AG04449 (cell line): ENCODE data around the gene BTBD6.

Experiments used
- CTCF ChIA-PET: fragments of 350-600 bp; formaldehyde crosslinking; extraction: SDS; loops from one replicate; lab custom pipeline; 2021; ENCODE audit warnings: antibody characterized with exemption; lab: Yijun Ruan, JAX
- POLR2A ChIA-PET: fragments of 400-600, 350-600 bp; formaldehyde crosslinking; extraction: SDS; loops from one replicate; lab custom pipeline; 2020; ENCODE audit warnings: antibody characterized with exemption, inconsistent platforms; lab: Yijun Ruan, JAX
- DNase-seq: peaks from one replicate; pipeline ENCODE4 v3.0.0-alpha.2; 2010; ENCODE audit warnings: low read depth, low spot score
- H3K4me3 ChIP-seq: 2 replicates; pipeline ENCODE4 v1.5.1; 2011; ENCODE audit warnings: low read depth, mild to moderate bottlenecking, control low read depth, low read length
- TF ChIP-seq, protein P1 (sequence below): IDR thresholded peaks from one replicate; pipeline ENCODE4 v1.5.1; 2011; ENCODE audit warnings: mild to moderate bottlenecking, moderate library complexity, low read length, control low read depth, inconsistent platforms; ENCODE audit not compliant: insufficient read depth; ENCODE audit errors: missing control alignments

BTBD6 gene

DNA sequence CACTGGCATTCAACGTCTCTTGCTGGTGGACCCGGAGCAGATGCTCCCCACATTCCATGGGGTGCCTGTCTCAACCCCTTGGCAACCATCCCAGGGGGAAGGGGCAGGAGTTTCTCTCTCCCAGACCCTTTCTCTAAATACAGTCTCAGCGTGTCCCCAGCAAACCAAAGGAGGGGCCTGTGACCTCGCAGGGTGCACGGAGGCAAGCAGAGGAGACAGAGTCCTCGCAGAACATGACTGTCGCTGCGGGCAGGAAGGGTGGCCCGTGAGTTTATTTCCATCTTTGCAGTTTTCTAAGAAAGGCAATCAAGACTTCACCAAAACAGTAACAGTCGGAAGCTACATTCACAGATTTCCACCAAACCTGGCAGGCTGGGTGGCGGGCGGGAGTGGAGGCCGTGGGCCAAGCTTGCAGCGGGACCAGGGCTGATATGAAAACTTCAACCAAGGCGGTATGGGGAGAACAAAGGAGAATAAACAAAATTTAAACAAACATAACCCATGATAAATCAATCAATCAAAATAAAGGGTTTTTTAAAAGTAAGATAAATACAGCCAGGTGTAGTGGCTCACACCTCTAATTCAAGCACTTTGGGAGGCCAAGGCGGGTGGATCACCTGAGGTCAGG is 33.9 kb downstream of the BTBD6 start:
- no peak for DNase-seq
- POLR2A ChIA-PET, result no interaction called here
- TF ChIP-seq, protein P1, sequence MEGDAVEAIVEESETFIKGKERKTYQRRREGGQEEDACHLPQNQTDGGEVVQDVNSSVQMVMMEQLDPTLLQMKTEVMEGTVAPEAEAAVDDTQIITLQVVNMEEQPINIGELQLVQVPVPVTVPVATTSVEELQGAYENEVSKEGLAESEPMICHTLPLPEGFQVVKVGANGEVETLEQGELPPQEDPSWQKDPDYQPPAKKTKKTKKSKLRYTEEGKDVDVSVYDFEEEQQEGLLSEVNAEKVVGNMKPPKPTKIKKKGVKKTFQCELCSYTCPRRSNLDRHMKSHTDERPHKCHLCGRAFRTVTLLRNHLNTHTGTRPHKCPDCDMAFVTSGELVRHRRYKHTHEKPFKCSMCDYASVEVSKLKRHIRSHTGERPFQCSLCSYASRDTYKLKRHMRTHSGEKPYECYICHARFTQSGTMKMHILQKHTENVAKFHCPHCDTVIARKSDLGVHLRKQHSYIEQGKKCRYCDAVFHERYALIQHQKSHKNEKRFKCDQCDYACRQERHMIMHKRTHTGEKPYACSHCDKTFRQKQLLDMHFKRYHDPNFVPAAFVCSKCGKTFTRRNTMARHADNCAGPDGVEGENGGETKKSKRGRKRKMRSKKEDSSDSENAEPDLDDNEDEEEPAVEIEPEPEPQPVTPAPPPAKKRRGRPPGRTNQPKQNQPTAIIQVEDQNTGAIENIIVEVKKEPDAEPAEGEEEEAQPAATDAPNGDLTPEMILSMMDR, result no peak
- CTCF ChIA-PET, result interaction anchor here (0.6 to 3.3 kb wide), 15 partner anchors 10 to 308 kb away, joined by 3 to 24 read pairs (median 4); no protein-coding TSS in a partner anchor
- H3K4me3 ChIP-seq, result no peak overlapping the region

DNA sequence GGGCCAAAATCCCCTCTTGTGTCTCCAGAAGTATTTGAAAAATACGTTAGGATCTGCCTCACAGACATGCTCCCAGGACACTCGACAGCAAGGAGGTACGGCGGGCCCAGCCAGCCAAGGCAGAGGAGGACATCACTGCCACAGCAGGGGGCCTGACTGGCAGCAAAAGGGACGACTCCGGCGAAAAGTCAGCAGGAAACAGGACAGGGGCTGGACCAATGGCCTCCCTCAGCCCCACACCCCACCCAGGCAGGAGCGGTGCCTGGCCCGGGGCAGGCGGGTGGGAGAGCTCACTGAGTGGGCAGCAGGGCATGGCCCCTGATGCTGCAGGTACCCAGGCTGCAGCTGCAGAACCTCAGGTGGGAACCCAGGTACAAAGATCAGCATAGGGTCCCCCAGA is 34.7 kb downstream of the BTBD6 start:
- TF ChIP-seq, protein P1, result no peak
- CTCF ChIA-PET, result interaction anchor here (1.1 to 3.3 kb wide), 7 partner anchors 9 to 309 kb away, joined by 3 to 24 read pairs (median 12); no protein-coding TSS in a partner anchor
- no peak for DNase-seq
- POLR2A ChIA-PET, result no interaction called here
- H3K4me3 ChIP-seq, result no peak overlapping the region

DNA sequence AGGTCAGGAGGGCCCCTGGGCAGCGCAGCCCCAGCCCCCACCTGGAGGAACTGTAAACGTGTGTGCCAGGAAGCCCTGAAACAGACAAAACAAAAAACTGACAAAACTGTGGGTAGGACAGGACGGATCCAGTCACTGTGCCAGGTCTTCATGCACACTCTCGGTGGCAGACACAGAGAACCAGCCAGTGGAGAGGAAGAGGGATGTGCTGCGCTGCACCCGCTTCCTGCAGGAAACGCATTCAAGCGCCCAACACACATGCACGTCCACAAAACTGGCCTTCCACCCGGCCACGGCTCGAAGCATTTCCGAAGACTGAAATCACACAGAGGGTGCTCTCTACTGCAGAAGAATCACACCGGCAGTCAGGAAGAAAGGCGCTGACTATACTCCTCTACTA is 35.6 kb downstream of the BTBD6 start:
- ChIA-PET POLR2A (no interaction called here), CTCF (interaction anchor here (3.2 to 3.3 kb wide), 3 partner anchors 8 to 194 kb away, joined by 14 to 24 read pairs (median 20); no protein-coding TSS in a partner anchor)
- TF ChIP-seq, protein P1, result no peak
- DNase-seq, result no peak
- no peak overlapping the region for H3K4me3 ChIP-seq

DNA sequence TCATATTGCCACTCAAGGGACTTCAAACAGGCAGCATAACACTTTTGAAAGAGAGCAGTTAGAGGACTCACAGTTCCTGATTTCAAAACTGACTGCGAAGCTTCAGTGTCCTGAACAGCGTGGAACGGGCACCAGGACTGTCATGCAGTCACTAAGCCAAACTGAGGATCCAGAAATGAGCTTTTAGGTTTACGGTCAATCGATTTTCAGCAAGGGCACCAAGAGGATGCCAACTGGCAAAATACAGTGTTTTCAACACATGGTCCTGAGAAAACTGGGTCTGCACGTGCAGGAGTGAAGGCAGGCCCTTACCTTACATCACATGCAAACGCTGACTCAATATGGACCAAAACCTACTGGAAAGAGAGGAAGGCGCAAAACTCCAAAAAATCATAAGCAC is 36.8 kb downstream of the BTBD6 start:
- TF ChIP-seq, protein P1, result no peak
- CTCF ChIA-PET, result interaction anchor here (0.9 to 1.2 kb wide), 2 partner anchors 9 to 14 kb away, joined by 3 read pairs; no protein-coding TSS in a partner anchor
- DNase-seq, result no peak
- H3K4me3 ChIP-seq, result no peak overlapping the region
- POLR2A ChIA-PET, result no interaction called here

DNA sequence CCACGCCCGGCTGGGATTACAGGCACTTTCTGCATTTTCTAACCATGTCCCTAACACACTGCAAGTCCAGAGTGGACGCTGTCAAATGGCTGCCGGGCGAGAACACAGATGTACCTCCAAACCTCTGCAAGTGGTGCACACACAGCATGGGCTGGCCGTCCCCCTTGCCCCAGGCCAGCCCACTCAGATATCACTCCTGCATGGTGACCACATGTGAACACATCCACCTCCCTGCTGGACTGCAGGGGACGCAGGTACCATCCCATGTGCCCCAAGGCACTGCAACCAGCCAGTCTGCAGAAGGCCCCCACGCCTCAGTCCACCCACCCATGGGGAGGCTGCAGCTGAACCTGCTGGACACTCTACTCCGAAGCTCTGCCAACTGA is 38.4 kb downstream of the BTBD6 start:
- CTCF ChIA-PET, result no interaction called here

More for the DNA sequence above, 38.4 kb downstream of the BTBD6 start:
- TF ChIP-seq, protein P1, result no peak
- no peak for DNase-seq
- POLR2A ChIA-PET, result no interaction called here
- H3K4me3 ChIP-seq, result no peak overlapping the region
